Measurements from ENCODE around the gene GOLPH3.
"Not testable (repeated sequence)": the region's sequence is repeated elsewhere in the genome, so short reads cannot be mapped to it uniquely, and the experiment has no call there.

Gene GOLPH3

DNA sequence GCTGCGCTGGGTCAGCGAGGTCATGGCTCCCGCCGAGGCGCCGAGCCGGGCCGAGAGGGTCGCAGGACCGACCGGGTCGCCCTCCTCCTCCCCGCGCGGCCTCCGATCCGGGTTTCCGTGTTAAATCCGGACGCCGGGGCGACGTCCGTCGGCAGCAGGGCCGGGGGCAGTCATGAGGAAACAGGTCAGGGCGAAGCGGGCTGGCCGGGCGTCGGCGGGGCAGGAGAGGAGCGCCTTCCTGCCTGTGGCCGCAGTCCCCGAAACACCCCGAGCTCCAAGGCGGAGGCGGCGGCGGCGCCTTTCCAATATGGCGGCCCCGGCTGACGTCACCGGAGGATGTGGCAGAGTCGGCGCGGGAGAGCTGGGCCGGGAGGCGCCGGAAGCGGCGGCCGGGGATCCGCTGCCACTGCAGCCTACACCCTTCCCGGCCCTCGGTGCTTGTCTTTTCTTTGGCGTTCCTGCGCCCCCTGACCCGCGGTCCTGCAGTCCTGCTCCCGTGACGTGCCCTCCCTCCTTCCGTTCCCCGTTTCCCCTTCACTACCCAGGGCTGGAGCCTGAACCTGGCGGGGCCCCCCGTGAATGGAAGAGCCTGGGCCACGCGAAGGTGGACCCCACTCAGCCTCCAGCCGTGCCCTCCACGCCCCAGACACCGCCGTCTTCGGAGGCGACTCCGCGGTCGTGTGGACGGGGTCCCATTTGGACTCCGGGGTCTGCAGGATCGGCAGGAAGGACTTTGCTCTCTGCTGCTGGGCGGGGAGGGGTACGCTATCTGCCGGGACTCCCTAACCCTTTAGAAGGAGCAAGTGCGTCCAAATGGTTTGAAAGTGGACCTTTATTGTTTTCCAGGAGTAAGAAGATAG lies at the start of gene GOLPH3:
Gene GOLPH3, minus strand, starts transcription at position 309 of the 860 bp plus-strand sequence. Its CDS starts 285 bp downstream, at position 24.
- peak; percentile 97 for DNase-seq (ENCODE audit: low spot score)

- no peak for DNase-seq (ENCODE audit: low spot score)
These were observed 48.8 kb upstream of the GOLPH3 start for GRCh38 chr5:32222723-32223470.

- DNase-seq (ENCODE audit: low spot score): no peak
These were observed 43.8 kb upstream of the GOLPH3 start for GRCh38 chr5:32217886-32218396.

DNA sequence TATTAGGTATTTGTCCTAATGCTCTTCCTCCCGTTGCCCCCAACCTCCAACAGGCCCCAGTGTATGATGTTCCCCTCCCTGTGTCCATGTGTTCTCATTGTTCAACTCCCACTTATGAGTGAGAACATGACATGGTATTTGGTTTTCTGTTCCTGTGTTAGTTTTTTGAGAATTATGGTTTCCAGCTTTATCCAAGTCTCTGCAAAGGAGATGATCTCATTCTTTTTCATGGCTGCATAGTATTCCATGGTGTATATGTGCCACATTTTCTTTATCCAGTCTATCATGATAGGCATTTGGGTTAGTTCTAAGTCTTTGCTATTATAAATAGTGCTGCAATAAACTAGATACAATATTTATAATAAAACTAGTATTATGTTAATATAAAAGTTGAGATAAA lies 40.2 kb upstream of the GOLPH3 start:
- not testable (repeated sequence) for DNase-seq (ENCODE audit: low spot score)

DNA sequence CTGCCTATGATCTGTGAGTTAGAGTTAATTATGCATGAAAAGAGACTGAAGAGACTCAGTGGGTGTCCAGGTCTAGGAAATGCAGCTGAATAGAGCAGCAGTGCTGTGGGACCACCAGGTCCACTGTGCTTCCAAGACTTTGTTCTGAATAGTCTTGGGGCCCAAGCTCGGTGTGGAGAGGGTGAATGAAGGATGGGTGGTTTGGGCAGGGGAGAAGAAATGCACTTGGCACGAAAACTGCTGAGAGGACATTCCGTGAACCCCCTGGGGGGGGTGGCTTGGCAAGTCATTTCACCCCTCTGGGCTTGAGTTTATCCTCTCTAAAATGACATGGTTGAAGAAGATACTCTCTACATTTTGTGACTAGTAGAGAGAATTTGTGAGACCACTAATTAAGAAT lies 36.0 kb upstream of the GOLPH3 start:
- DNase-seq (ENCODE audit: low spot score): no peak

DNA sequence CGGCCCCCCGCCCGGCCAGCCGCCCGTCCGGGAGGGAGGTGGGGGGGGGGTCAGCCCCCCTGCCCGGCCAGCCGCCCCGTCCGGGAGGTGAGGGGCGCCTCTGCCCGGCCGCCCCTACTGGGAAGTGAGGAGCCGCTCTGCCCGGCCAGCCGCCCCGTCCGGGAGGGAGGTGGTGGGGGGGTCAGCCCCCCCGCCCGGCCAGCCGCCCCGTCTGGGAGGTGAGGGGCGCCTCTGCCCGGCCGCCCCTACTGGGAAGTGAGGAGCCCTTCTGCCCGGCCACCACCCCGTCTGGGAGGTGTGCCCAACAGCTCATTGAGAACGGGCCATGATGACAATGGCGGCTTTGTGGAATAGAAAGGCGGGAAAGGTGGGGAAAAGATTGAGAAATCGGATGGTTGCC lies 34.7 kb upstream of the GOLPH3 start:
- DNase-seq (ENCODE audit: low spot score): not testable (repeated sequence)

- no peak for DNase-seq (ENCODE audit: low spot score)
These were observed 33.2 kb upstream of the GOLPH3 start for GRCh38 chr5:32207355-32207634.

GRCh38 chr5:32206509-32207354 lies 32.6 kb upstream of the GOLPH3 start:
- DNase-seq (ENCODE audit: low spot score): no peak

DNA sequence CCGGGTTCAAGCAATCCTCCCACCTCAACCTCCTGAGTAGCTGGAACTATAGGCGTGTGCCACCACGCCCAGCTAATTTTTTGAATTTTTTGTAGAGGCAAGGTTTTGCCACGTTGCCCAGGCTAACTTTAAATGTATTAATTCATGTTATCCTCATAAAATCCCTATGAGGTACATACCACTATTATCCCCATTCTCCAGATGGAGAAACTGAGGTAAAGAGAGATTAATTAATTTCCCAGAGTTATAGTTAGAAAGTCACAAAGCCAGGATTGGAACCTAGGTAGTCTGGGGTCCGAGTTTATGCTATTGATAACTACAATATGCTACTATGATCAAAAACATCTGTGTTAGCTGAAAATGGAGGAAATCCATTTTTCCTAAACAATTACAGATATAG lies 31.9 kb upstream of the GOLPH3 start:
- no peak for DNase-seq (ENCODE audit: low spot score)

DNA sequence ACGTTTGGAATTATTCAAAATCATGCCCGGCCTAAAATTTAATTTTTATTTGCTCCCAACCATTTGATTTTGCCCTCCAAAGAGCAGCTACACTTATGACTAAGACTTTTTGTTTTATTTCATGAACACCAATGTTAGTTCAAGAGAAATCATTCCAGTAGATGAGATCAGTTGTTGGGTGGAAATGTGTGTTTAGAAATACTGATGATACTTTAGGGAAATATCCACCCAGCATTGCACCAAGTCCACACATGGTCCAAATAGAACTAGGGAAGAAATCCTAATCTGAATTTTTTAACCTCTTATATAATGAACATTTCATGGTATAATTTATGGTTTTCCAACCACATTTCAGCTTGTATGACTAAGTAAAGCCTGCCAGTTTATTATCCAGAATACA lies 28.3 kb upstream of the GOLPH3 start:
- no peak for DNase-seq (ENCODE audit: low spot score)

DNA sequence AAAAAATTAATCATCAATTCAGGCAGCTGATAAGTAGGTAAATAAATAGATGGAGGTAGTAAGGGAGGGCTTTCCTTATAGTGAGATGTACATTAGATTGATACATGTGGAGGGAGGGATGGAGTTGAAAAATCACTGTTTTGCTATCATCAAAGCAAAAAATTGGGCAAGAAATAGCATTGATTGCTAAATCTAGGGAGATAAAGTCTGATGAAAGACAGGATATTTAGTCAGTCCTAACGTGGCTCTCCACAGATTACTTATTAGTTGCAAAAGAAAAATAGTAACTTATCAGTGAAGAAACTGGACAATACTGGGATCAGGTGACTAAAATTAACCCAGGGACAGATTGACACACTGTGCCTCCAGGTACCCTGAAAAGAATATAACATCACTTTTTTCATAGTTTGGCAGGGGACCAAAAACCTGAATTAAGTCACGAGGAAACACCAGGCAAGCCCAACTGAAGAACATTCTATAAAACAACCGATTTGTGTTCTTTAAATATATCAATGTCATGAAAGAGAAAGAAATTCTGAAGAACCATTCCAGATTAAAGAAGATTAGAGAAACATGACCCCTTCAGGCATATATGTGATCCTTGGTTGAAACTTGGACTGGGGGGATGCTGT lies 27.1 kb upstream of the GOLPH3 start:
- DNase-seq (ENCODE audit: low spot score): no peak

DNA sequence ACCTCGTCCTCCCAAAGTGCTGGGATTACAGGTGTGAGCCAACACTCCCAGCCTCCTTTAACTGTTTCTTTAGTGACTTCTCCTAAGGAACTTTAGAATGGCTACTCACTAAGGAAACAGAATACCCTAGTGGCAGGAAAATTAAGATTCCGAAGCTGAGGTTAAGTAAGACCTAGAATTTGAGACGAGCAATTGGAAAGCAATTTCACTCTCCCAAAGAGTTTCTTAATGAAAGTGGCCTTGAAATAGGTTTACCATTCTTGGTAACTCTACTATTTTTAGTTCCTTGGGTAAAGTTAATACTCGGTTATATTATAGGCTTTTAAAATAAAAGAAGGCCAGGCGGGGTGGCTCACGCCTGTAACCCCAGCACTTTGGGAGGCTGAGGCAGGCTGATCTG lies 22.9 kb upstream of the GOLPH3 start:
- no peak for DNase-seq (ENCODE audit: low spot score)

GRCh38 chr5:32195265-32195664 lies 21.1 kb upstream of the GOLPH3 start:
- DNase-seq (ENCODE audit: low spot score): no peak

- no peak for DNase-seq (ENCODE audit: low spot score)
These were observed 19.5 kb upstream of the GOLPH3 start for GRCh38 chr5:32193591-32193990.

GRCh38 chr5:32190095-32190494 lies 16.0 kb upstream of the GOLPH3 start:
- peak; percentile 78 for DNase-seq (ENCODE audit: low spot score)

DNA sequence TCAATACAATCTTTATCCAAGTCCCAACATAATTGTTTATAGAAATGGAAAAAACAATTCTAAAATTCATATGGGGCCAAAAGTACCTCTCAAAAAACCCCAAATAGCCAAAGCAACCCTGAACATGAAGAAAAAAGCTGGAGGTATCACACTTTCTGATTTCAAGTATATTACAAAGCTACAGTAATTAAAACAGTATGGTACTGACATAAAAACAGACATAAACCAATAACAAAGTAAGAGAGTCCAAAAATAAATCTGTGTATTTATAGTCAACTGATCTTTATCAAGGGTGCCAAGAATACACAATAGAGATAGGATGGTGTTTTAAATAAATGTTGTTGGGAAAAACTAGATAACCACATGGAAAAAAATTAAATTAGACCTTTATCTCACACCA lies 13.6 kb upstream of the GOLPH3 start:
- no peak for DNase-seq (ENCODE audit: low spot score)

DNA sequence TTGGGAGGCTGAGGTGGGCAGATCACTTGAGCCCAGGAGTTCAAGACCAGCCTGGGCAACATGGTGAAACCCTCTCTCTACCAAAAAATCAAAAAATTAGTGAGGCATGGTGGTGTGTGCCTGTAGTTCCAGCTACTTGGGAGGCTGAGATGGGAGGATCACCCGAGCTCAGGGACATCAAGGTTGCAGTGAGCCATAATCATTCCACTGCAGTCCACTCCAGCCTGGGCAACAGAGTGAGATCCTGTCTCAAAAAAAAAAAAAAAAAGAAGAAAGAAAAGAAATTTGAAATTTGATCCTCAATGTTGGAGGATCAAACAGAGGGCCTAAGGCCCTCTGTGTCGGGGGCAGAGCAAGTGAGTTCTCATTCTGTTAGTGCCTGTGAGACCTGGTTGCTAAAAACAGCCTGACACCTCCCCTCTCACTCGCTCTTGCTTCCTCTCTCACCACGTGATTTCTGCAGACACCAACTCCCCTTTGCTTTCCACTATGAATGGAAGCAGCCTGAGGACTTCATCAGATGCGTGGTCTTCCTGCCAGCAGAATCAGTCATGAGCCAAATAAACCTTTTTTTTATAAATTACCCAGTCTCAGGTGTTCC lies 8.4 kb upstream of the GOLPH3 start:
- DNase-seq (ENCODE audit: low spot score): no peak

DNA sequence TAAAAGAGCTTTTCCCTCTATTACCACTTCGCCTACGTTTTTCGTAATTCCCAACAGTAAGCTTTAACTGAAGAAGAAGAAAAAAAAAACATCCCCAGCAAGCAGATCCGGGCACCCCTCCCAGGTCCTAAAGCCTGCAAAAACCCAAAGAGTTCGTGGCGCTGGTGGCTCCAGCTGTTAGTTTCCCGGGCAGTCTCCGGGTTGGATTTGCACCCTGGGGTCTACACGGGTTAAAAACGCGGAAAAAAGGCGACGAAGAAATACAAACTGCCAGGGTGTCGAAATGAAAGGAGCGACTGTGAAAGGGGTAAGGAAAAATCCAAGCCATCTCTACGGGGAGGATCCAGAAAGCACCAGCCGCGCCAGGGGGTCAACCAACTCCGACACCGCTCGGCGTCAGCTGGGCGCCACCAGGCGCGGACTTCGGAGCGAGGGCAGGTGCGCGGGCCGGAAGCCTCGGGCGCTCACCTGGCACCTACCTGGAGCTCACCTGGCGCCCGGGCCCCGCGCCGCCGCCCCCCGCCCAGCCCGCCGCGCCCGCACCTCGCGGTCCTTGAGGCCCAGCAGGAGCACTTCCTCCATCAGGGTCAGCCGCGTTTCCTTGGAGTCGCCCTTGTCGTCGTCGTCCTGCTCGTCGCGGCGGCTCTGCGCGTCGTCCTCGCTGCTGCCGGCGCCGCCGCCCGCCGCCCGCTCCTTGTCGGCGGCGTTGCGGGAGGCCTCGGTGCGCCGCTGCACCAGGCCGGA lies 680 bp downstream of the GOLPH3 start:
- peak; percentile 78 for DNase-seq (ENCODE audit: low spot score)

DNA sequence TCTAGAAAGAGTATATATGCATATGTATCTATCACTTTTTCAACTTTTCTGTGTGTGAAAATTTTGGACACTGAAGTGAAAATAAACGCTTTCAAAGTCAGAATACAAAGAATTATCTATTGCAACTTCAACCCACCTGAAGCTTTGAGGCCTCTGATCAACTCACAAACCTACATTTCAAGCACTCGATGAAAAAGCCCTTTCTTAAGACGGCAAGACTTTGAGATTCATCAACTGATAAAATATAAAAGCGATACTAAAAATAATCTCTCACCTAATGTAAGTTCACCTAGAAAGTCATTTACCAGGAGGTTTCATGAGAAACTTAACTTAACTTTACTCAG lies 1.2 kb downstream of the GOLPH3 start:
- DNase-seq (ENCODE audit: low spot score): no peak

DNA sequence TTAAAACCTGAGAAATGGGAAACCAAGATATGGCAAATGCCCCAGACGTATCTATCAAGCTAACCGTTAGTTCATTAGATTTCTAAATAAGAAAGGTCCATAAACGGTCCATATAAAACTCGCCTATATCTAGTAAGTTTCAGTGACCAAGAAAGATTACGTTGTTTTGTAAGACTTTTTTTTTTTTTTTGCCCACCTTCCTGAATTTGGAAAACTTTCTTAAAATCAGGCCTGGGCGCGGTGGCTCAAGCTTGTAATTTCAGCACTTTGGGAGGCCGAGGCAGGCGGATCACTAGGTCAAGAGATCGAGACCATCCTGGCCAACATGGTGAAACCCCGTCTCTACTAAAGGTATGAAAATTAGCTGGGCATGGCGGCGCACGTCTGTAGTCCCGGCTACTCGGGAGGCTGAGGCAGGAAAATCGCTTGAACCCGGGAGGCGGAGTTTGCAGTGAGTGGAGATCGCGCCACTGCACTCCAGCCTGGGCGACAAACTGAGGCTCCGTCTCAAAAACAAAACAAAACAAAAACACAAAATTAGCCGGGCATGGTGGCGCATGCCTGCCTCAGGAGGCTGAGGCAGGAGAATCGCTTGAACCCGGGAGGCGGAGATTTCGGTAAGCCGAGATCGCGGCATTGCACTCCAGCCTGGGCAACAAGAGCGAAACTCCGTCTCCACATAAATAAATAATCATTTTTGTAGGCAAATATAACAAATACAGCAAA lies 1.8 kb downstream of the GOLPH3 start:
- not testable (repeated sequence) for DNase-seq (ENCODE audit: low spot score)

All from left forelimb (tissue), 1 donor.